ENCODE results near the gene DVL1. TPM values are rescaled to one million over a fixed set of nuclear protein-coding genes. Genes with fewer than 3 reads are reported as not detected.

Gene DVL1
- total RNA-seq, 1 experiment from 2014 or later = 71.0 TPM

GRCh38 chr1:1310476-1311053 lies 38.7 kb downstream of the DVL1 start:
- Histone ChIP-seq H2BK5ac (ENCODE audit: insufficient read length, low read length) (no peak overlapping the region), H3K27me3 (ENCODE audit: insufficient read depth, low read length) (no peaks in the 10 kb centered on the region), H3K4me1 (ENCODE audit: insufficient read depth, low read length) (peaks cover 5% of the 10 kb centered on the region; the same call in 1 of the 2 replicates), H3K4me2 (ENCODE audit: insufficient read depth, insufficient read length, low read length) (no peak overlapping the region), H4K8ac (replicated peaks; ENCODE audit: insufficient read length, low read depth, low read length) (no peak overlapping the region), H2BK12ac (ENCODE audit: insufficient read length, low read depth, low read length) (no peak overlapping the region), H2BK20ac (ENCODE audit: low read depth, low read length, poor library complexity, severe bottlenecking) (no peak overlapping the region), H3K9ac (ENCODE audit: extremely low read depth, insufficient read length, low read length) (no peak overlapping the region), H4K5ac (ENCODE audit: insufficient read length, low read depth, low read length) (no peak overlapping the region), H3K14ac (ENCODE audit: insufficient read depth, low read length) (no peak overlapping the region), H4K20me1 (ENCODE audit: control insufficient read depth, insufficient read depth, insufficient read length) (no peaks in the 10 kb centered on the region), H3K9me3 (ENCODE audit: control insufficient read depth, low read depth, low read length) (no peaks in the 10 kb centered on the region), H3T11ph (ENCODE audit: low read length) (no peak overlapping the region), H3K27ac (ENCODE audit: insufficient read length, low read depth, low read length) (no peak overlapping the region), H3K23ac (ENCODE audit: insufficient read length, low read depth, low read length) (no peak overlapping the region), H2BK120ac (ENCODE audit: low read depth, low read length, poor library complexity, severe bottlenecking) (no peak overlapping the region), H3K18ac (ENCODE audit: insufficient read length, low read depth, low read length) (no peak overlapping the region), H2BK15ac (ENCODE audit: low read depth, low read length) (no peak overlapping the region), H3K79me2 (ENCODE audit: insufficient read depth, low read length) (no peaks in the 10 kb centered on the region), H2AFZ (ENCODE audit: low read length) (no peak overlapping the region), H4K91ac (ENCODE audit: insufficient read length, low read depth, low read length) (no peak overlapping the region), H3K4ac (ENCODE audit: low read depth, low read length) (no peak overlapping the region), H3K23me2 (ENCODE audit: insufficient read length, low read depth, low read length, poor library complexity, severe bottlenecking) (peaks cover 15% of the 10 kb centered on the region), H3K79me1 (ENCODE audit: insufficient read depth, low read depth, low read length, poor library complexity, severe bottlenecking) (no peaks in the 10 kb centered on the region), H2AK5ac (ENCODE audit: insufficient read length, low read length) (no peak overlapping the region), H3K56ac (ENCODE audit: insufficient read length, low read depth, low read length) (no peak overlapping the region)
- H3K36me3 Mint-ChIP-seq (ENCODE audit: insufficient read depth in 1 of 3, low read depth in 3 of 3) = peaks cover 7 to 34% (median 31%) of the 10 kb centered on the region in 3 experiments
- no CpG with 5 or more reads among the region's 21 CpGs for WGBS (ENCODE audit: extremely low coverage, insufficient read length, low lambda C conversion rate)
- TF ChIP-seq CTCF (conservative IDR thresholded peaks at IDR 0.05) = no peak
- H3K27ac Mint-ChIP-seq = no peak overlapping the region
- H3K4me3 Mint-ChIP-seq = peak overlapping the region; percentile 29 to 80; a peak in 4 of 5 replicates
- H3K4me1 Mint-ChIP-seq = peaks cover 16 to 26% of the 10 kb centered on the region in 2 experiments
- H3K9me3 Mint-ChIP-seq = no peaks in the 10 kb centered on the region; a peak in 1 of 5 replicates
- H3K27me3 Mint-ChIP-seq (ENCODE audit: low read depth) = peaks cover 3% of the 10 kb centered on the region; the same call in 1 of the 2 replicates
- no peak for DNase-seq
